Brain pericyte (primary cell): ENCODE measurements around the gene CDC40.
"Not testable (repeated sequence)": the region's sequence is repeated elsewhere in the genome, so short reads cannot be mapped to it uniquely, and the experiment has no call there.

Source experiments
- DNase-seq: peaks from one replicate; pipeline ENCODE4 v3.0.0-alpha.2; 2012; ENCODE audit warnings: low read depth, low spot score

CDC40 gene

GRCh38 chr6:110270165-110270564, 89.9 kb downstream of the CDC40 start:
- no peak for DNase-seq

GRCh38 chr6:110271732-110272022, 91.5 kb downstream of the CDC40 start:
- no peak for DNase-seq

- not testable (repeated sequence) for DNase-seq
These were observed 92.6 kb downstream of the CDC40 start for GRCh38 chr6:110272781-110273180.

GRCh38 chr6:110277100-110277665, 97.0 kb downstream of the CDC40 start:
- DNase-seq: no peak
